Kidney epithelial cell (primary cell): ENCODE data around the gene IRAK2. TPM values are rescaled to one million over a fixed set of nuclear protein-coding genes. Genes with fewer than 3 reads are reported as not detected.

Experiments
- DNase-seq: peaks from one replicate; pipeline ENCODE4 v3.0.0-alpha.2; 2010; ENCODE audit warnings: low read depth
- H3K27me3 ChIP-seq: 2 replicates; pipeline ENCODE4 v1.6.0; 2011; ENCODE audit warnings: low read length; ENCODE audit not compliant: control insufficient read depth, insufficient read depth
- H3K36me3 ChIP-seq: 2 replicates; pipeline ENCODE4 v1.5.1; 2011; ENCODE audit warnings: low read length; ENCODE audit not compliant: control insufficient read depth, insufficient read depth
- H3K4me3 ChIP-seq: 2 replicates; pipeline ENCODE4 v1.5.1; 2011; ENCODE audit warnings: low read depth, mild to moderate bottlenecking, control low read depth, low read length
- total RNA-seq: library from RNA; depleted of rRNA; stranded (reverse); fragments of >200 nt; gene quantifications from 2 replicates; pipeline ENCODE4 v1.2.3, GENCODE V29; 2015
- TF ChIP-seq, protein P1 (sequence below): IDR thresholded peaks from 2 replicates; pipeline ENCODE4 v1.5.1; 2011; ENCODE audit warnings: mild to moderate bottlenecking, moderate library complexity, low read length, control low read depth, inconsistent platforms; ENCODE audit not compliant: insufficient read depth, poor library complexity, severe bottlenecking

Gene IRAK2
- total RNA-seq, 1 donor from 2014 or later = 65.5 TPM

DNA sequence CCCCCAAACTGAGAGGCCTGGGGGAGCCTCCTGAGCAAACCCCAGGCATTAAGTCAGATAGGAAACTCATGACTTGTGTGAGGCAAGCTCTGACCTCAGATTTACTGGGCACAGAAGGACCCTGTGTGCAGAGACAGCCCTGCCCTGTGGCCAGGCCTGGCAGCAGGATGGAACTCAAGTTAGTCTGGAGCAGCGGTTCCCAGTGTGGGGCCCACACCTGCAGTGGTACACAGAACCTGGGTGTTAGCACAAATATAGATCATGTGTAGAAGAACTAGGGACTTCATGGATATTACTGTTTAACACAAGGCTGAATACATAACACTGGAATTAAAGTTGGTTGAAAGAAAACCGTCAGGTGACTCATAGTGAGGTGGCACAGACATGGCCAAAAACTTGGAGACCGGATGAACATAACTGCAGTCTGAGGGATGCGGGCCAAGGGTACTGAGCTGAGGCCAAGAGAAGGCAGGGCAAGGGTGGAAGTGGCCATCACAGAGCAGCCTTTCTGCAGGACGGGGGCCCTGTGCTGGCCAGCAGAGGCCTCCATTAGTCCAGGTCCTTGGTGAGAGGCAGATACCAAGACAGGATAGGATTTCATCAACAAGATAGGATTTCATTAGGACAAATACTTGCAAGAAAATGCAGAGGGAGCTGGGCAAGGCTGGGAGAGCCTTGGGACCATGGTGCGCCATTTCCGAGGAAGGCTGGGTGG, 40.9 kb downstream of the IRAK2 start:
- Histone ChIP-seq H3K4me3 (no peak overlapping the region), H3K27me3 (no peaks in the 10 kb centered on the region), H3K36me3 (peaks cover 2% of the 10 kb centered on the region)
- DNase-seq = peak; percentile 85
- TF ChIP-seq, protein P1, sequence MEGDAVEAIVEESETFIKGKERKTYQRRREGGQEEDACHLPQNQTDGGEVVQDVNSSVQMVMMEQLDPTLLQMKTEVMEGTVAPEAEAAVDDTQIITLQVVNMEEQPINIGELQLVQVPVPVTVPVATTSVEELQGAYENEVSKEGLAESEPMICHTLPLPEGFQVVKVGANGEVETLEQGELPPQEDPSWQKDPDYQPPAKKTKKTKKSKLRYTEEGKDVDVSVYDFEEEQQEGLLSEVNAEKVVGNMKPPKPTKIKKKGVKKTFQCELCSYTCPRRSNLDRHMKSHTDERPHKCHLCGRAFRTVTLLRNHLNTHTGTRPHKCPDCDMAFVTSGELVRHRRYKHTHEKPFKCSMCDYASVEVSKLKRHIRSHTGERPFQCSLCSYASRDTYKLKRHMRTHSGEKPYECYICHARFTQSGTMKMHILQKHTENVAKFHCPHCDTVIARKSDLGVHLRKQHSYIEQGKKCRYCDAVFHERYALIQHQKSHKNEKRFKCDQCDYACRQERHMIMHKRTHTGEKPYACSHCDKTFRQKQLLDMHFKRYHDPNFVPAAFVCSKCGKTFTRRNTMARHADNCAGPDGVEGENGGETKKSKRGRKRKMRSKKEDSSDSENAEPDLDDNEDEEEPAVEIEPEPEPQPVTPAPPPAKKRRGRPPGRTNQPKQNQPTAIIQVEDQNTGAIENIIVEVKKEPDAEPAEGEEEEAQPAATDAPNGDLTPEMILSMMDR = no peak

DNA sequence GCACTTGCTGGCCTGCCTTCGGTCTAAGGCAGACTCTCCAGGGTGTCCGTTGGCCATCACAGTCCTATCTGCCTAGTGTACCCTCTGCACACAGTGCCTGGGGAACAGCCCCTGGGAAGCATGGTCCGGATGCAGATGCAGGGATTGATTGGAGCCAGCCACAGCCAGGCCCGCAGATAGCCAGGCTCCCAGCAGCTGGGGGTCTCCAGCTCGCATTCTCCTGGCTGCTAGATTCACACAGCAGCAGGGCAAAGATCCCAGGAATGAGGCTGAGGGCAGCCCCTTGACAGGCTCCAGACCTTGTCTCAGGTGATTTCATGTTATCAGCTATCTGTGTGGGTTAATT, 41.4 kb downstream of the IRAK2 start:
- TF ChIP-seq, protein P1 = no peak

DNA sequence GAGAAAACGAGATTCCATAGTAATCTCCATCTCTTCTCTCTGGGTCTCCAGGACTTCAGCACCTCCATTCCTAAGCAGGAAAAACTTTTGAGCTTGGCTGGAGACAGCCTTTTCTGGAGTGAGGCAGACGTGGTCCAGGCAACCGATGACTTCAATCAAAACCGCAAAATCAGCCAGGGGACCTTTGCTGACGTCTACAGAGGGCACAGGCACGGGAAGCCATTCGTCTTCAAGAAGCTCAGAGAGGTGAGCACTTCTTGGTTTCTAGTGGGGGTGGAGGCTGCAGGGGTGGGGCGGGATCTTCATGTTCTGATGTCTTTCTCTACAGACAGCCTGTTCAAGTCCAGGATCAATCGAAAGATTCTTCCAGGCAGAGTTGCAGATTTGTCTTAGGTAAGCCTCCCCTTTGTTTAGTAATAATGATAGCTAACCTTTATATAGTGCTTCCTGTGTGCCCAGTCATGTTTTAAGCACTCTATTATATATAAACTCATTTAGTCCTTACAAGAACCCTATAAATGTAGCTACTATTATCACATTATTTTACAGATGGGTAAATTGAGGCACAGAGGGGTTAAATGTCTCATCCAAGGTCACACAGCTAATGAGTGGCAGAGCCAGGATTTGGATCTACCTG, 48.6 kb downstream of the IRAK2 start:
- DNase-seq = no peak
- Histone ChIP-seq H3K27me3 (no peaks in the 10 kb centered on the region), H3K4me3 (no peak overlapping the region), H3K36me3 (no peaks in the 10 kb centered on the region)
- TF ChIP-seq, protein P1 = no peak

More for the DNA sequence above, 41.4 kb downstream of the IRAK2 start:
- Histone ChIP-seq H3K27me3 (no peaks in the 10 kb centered on the region), H3K36me3 (peaks cover 2% of the 10 kb centered on the region), H3K4me3 (no peak overlapping the region)
- no peak for DNase-seq

DNA sequence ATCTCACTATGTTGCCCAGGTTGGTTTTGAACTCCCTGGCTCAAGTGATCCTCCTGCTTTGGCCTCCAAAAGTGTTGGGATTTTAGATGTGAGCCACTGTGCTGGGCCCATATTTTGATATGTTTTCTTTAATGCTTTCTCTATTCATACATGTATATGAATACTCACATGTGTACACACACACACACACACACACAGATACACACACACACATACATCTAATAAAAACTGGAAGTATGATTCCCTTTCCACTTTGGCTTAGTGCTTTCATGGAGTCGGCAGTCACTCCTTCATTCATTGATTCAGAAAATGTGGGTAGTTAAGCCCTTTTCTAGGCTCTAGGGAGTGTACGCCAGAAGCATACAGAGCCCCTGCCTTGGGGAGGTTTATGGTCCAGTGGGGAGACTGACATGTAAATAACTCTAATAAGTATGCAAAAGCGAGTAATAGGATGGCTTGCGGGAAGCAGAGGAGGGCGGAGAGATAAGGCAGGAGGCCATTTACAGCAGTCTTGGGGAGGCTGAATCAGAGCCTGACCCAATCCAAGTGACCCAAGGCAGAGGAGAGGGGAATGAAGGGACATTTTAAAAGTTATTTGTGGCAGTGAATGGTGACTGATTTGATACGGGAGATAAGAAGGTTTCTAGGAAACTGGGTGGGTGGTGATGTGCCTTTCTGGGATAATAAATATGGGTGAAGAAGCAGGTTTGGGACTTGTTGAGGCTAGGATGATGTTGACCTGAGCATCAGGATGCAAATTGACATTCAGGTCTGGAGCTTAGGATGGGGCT, 51.1 kb downstream of the IRAK2 start:
- Histone ChIP-seq H3K27me3 (no peaks in the 10 kb centered on the region), H3K36me3 (no peaks in the 10 kb centered on the region), H3K4me3 (no peak overlapping the region)
- TF ChIP-seq, protein P1 = no peak
- no peak for DNase-seq

DNA sequence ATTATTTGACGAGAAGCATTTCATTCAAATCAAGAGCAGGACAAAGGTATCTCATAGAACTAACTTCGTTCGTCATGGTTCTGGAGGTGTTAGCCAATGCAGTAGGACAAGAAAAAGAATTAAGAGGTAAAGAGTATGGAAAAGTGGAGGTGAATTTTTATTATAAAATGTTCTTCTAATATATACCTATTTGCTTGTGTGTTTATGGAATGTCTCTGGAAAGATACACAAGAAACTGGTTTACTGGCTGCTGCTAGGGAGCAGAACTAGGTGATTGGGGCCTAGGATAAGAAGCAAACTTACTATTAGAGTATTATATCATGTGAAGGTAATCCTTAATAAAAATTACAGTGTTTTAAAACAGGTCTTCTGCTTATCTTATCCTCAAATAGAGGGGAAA, 52.6 kb downstream of the IRAK2 start:
- H3K27me3 ChIP-seq = no peaks in the 10 kb centered on the region
- no peaks in the 10 kb centered on the region for H3K36me3 ChIP-seq
- DNase-seq = no peak
- TF ChIP-seq, protein P1 = no peak
- no peak overlapping the region for H3K4me3 ChIP-seq
